Tibial nerve (tissue), 4 donors: ENCODE measurements around the gene PDZD2. TPM values are rescaled to one million over a fixed set of nuclear protein-coding genes. Genes with fewer than 3 reads are reported as not detected.
A peak's percentile ranks its signal among the peaks of the same experiment; 100 is the strongest.

ENCODE experiments used
- DNase-seq, 2 donors: peaks; one replicate each; pipeline ENCODE4 v3.0.0-alpha.2; 2019; ENCODE audit warnings: low spot score in 2 of 2
- H3K27ac ChIP-seq, 4 donors: fragments of 200-600 bp; sonication (generic) in 3 of 4; one replicate each; pipeline ENCODE4 v1.5.1; 2017 to 2019; ENCODE audit warnings: mild to moderate bottlenecking in 1 of 4
- H3K27me3 ChIP-seq, 2 donors: fragments of 200-600 bp; sonication (generic) in 1 of 2; one replicate each; pipeline versions ENCODE4 v1.5.1 to v1.6.0; 2017 to 2019
- H3K36me3 ChIP-seq, 3 donors: fragments of 200-600 bp; sonication (generic); one replicate each; pipeline ENCODE4 v1.5.1; 2018 to 2019
- H3K4me1 ChIP-seq, 4 donors: fragments of 200-600 bp; sonication (generic) in 3 of 4; one replicate each; pipeline ENCODE4 v1.5.1; 2017 to 2019
- H3K4me3 ChIP-seq, 4 donors: fragments of 200-600 bp; sonication (generic) in 3 of 4; one replicate each; pipeline ENCODE4 v1.5.1; 2017 to 2019; ENCODE audit warnings: mild to moderate bottlenecking in 1 of 4, moderate library complexity in 1 of 4
- H3K9me3 ChIP-seq, 4 donors: fragments of 200-600 bp; sonication (generic) in 3 of 4; one replicate each; pipeline ENCODE4 v1.5.1; 2017 to 2019
- CTCF ChIP-seq, 5 experiments: fragments of 200-600 bp in 3 of 5; fragments of 450-650 bp in 2 of 5; sonication (generic) in 3 of 5; IDR thresholded peaks; one replicate each; pipeline ENCODE4 v1.5.1; 2016 to 2019; ENCODE audit warnings: antibody characterized with exemption in 5 of 5, mild to moderate bottlenecking in 3 of 5, moderate library complexity in 2 of 5
- EP300 ChIP-seq, 2 donors: sonication (generic); formaldehyde crosslinking; IDR thresholded peaks; one replicate each; pipeline ENCODE4 v1.6.1; 2017; ENCODE audit warnings: antibody characterized with exemption in 2 of 2, mild to moderate bottlenecking in 1 of 2
- POLR2A ChIP-seq, 2 donors: fragments of 450-650 bp; IDR thresholded peaks; one replicate each; pipeline ENCODE4 v1.6.1; 2017; ENCODE audit warnings: antibody characterized with exemption in 2 of 2, mild to moderate bottlenecking in 2 of 2, moderate library complexity in 2 of 2
- WGBS, 2 donors: methylation state at CpG; one replicate each; pipeline ENCODE4 v1.1.5; 2018; 5-methylcytosine and 5-hydroxymethylcytosine counted together
- total RNA-seq, 4 donors: library from RNA; depleted of rRNA; stranded (reverse); fragments of >200 nt; gene quantifications; one replicate each; pipeline ENCODE4 v1.1.0, GENCODE V29; 2016

Gene PDZD2
- total RNA-seq, 4 donors from 2014 or later = 102 to 153 (median 117) TPM

GRCh38 chr5:31855134-31856040 lies 216.5 kb downstream of the PDZD2 start:
- Histone ChIP-seq H3K27me3 (no peaks in the 10 kb centered on the region), H3K4me3 (peak overlapping the region; percentile 56 to 77 (median 72)), H3K9me3 (peaks cover 0 to 20% (median 2%) of the 10 kb centered on the region in 4 donors), H3K4me1 (peaks cover 0 to 21% (median 2%) of the 10 kb centered on the region in 4 donors), H3K36me3 (peaks cover 0 to 35% (median 0%) of the 10 kb centered on the region in 3 donors), H3K27ac (peak overlapping the region; percentile 80 to 93 (median 90))
- TF ChIP-seq EP300 (IDR thresholded peaks at IDR 0.05) (no peak), POLR2A (IDR thresholded peaks at IDR 0.05) (peak in 1 of 2 donors; percentile 20), CTCF (IDR thresholded peaks at IDR 0.05) (peak in 3 of 5 experiments; percentile 29 to 40 (median 38))
- DNase-seq = peak; percentile 32 to 46
- 9 to 10% methylated on average over 20 to 28 of the region's 31 CpGs for WGBS, 2 donors

- no peak for DNase-seq
These were observed 220.2 kb downstream of the PDZD2 start for GRCh38 chr5:31859096-31859495.

GRCh38 chr5:31860278-31860677 lies 221.3 kb downstream of the PDZD2 start:
- peaks cover 0 to 12% (median 0%) of the 10 kb centered on the region in 4 donors for H3K4me1 ChIP-seq

More at GRCh38 chr5:31859096-31859495, 220.2 kb downstream of the PDZD2 start:
- H3K36me3 ChIP-seq = peaks cover 0 to 37% (median 0%) of the 10 kb centered on the region in 3 donors
- H3K27ac ChIP-seq = no peak overlapping the region
- peaks cover 0 to 21% (median 0%) of the 10 kb centered on the region in 4 donors for H3K4me1 ChIP-seq
- H3K4me3 ChIP-seq = no peak overlapping the region
- TF ChIP-seq CTCF (IDR thresholded peaks at IDR 0.05) (no peak), EP300 (IDR thresholded peaks at IDR 0.05) (no peak), POLR2A (IDR thresholded peaks at IDR 0.05) (no peak)
- H3K27me3 ChIP-seq = no peaks in the 10 kb centered on the region
- peaks cover 0 to 20% (median 2%) of the 10 kb centered on the region in 4 donors for H3K9me3 ChIP-seq

GRCh38 chr5:31860726-31861433 lies 221.9 kb downstream of the PDZD2 start:
- no peak for TF ChIP-seq CTCF (IDR thresholded peaks at IDR 0.05)
- TF ChIP-seq EP300 (IDR thresholded peaks at IDR 0.05) = no peak
- no peak for TF ChIP-seq POLR2A (IDR thresholded peaks at IDR 0.05)
- WGBS, 2 donors = 84 to 85% methylated on average over 9 of the region's 9 CpGs
- Histone ChIP-seq H3K36me3 (peaks cover 0 to 37% (median 0%) of the 10 kb centered on the region in 3 donors), H3K9me3 (peaks cover 0 to 20% (median 2%) of the 10 kb centered on the region in 4 donors), H3K27me3 (no peaks in the 10 kb centered on the region), H3K27ac (peak overlapping the region in 2 of 4 donors; percentile 7 to 23), H3K4me1 (peaks cover 0 to 12% (median under 1%) of the 10 kb centered on the region in 4 donors), H3K4me3 (no peak overlapping the region)
- no peak for DNase-seq

More at GRCh38 chr5:31860278-31860677, 221.3 kb downstream of the PDZD2 start:
- WGBS, 2 donors = 96 to 99% methylated on average over 4 of the region's 4 CpGs
- no peak overlapping the region for H3K4me3 ChIP-seq
- TF ChIP-seq POLR2A (IDR thresholded peaks at IDR 0.05) (no peak), EP300 (IDR thresholded peaks at IDR 0.05) (no peak), CTCF (IDR thresholded peaks at IDR 0.05) (no peak)
- DNase-seq = no peak
- H3K9me3 ChIP-seq = peaks cover 0 to 20% (median 2%) of the 10 kb centered on the region in 4 donors
- peaks cover 0 to 37% (median 0%) of the 10 kb centered on the region in 3 donors for H3K36me3 ChIP-seq
- H3K27me3 ChIP-seq = no peaks in the 10 kb centered on the region
- H3K27ac ChIP-seq = peak overlapping the region in 1 of 4 donors; percentile 7
